Right hindlimb (tissue), 1 donor: ENCODE results near the gene TPM3.
"Not testable (repeated sequence)": the region's sequence is repeated elsewhere in the genome, so short reads cannot be mapped to it uniquely, and the experiment has no call there.

Experiments used
- DNase-seq: peaks from one replicate; pipeline ENCODE4 v3.0.0-alpha.2; 2018

The TPM3 gene

DNA sequence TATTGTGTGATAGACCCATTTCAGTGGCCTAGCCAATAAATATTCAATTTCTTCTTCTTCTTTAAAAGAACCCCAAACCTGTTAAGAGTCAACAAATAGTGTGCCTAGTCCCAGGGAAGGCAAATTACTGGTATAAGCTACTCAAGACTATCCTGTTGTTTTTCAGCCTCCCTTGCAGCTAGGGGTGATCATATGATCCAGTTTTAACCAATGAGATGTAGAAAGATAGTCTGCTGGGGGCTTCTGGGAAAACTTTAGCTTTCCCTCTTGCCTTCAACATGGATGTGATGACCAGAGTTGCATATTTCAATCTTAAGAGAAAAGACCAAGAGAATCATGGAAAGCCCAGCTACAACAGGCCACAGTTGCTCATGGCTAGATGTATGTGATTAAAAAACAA is 32.3 kb downstream of the TPM3 start:
- no peak for DNase-seq

DNA sequence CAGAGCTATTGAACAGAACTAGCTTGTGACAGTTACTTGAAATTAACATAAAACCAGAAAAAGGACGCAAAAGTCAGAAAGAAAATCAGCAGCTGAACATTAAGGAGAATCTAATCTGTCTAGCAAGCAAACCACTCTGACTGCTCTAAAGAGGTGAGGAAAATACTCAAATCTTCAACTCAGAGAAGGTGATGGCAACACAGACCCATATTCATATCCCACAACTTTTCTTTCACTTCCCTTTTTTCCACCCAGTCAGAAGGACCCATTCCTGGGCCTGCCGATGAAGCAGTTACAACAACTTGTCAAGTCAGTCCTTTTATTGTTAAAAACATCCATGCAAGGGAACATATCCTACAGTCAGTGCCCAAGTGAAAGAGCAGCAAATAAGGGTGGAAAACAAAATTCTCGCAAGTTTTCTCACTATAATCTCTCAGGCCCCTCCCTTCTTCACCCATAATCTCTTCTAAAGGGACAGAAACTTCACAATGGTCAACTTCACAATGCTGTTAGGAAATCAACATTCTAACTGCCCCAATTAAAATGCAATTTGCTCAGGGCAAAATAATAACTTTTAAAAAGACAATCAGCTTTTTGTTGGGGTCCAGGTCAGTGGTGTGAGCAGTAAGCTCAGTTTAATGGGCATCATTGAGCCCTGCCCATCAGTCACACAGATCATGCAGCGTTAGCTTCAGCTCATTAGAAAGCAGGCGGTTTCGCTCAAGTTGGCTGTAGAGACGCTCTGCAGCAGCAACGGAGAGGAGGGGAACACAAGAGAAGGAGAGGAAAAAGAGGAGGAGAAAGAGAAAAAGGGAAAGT is 33.4 kb downstream of the TPM3 start:
- no peak for DNase-seq

DNA sequence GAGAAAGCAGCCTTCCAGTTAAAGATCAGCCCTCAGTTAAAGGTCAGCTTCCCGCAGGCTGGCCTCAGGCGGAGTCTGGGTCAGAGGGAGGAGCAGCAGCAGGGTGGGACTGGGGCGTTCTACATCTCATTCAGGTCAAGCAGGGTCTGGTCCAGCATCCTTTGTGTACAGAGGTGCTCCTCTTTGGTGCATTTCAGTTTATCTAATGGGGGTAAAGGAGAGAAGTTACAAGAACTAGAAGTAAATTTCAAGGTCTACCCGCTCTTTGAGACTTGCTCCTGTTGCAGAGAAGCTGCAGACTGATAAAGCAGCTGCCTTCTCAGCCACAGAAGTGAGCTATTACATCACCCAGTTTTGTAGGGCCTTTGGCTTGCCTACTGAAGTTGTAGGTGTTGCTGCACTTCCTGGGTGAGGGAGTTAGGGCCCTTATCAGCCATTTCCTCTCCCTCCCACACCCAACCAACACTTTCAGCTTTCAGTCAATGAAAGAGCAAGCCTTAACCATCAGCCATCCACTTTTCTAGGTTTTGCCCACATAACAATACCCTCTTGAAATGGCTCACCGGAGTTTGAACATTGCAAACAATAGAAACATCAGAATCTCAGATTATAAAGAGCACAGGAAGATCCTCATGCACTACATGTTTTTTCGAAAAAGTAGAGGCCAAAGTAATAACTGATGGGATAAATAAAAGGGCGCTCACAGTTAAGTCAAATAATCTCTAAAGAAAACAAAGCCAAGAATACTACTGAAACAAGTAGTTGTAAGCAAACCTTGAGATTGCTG is 34.2 kb downstream of the TPM3 start:
- DNase-seq = no peak

DNA sequence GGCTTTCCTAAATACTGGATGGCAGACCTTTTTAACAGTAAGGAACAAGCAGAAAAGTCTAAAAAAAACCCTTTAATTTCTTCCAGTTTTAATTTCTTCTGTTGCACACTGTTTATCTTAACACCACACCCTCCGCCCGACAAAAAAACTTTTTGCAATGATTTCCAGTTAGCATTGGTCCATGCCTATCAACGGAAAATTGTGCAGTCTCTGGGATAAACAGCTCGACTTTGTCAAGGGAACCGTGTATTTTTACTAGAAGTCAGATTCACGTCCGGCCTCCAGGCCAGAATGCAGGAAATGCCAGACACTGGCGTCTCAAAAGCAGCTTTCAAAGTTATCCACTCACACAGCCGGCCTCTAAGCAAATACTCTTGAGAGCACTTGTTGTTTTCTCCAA is 36.6 kb downstream of the TPM3 start:
- DNase-seq = peak; percentile 40

DNA sequence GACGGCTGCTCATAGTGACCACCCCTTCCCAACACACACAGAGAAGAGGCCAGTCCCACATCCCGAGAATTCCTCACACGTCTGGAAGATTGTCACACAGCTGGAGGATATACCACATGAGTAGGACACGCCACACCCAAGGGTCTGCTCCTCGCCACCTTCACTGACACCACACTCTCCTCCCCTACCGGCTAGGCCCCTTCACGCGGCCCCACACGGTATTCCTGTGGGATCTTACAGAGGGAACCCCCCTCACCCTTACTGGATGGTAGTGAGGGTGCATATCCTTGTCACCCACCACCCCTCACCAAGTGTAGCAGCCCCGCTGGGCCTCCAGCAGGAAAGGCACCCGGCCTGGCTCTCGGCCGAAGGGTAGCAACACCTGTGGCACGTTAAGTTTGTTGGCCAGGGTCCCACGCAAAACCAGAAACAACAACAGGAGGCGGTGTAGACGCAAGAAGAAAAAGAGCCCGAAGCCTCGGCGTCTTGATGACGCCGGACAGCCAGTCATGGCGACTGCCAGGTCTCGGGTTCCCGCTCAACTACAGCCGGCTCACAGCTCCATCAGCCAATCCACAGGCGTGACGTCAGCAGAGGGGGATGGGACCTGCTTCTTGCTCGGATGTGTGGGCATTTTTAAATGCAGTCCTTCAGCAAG is 37.2 kb downstream of the TPM3 start, which contains the start of gene NUP210L:
NUP210L (minus strand) TSS at position 540 of the 658 bp plus-strand sequence.
- peak; percentile 54 for DNase-seq

DNA sequence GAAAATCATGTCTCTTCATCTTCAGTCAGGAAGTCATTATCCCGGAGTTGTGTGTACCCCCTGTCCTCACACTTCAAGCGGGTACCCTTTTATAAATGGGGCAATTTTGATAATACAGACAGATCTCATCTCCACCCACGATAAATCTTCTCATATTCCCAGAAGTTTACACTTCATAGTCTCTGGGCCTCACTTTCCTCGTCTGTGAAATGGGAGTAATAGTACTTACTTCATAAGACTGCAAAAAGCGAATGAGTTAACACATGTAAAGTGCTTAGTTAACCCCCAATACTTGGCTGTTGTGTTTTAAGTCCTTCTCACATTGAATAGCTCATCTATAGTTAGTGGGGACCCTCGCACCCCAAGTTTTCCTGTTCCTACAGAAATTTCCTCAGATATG is 37.8 kb downstream of the TPM3 start:
- no peak for DNase-seq

DNA sequence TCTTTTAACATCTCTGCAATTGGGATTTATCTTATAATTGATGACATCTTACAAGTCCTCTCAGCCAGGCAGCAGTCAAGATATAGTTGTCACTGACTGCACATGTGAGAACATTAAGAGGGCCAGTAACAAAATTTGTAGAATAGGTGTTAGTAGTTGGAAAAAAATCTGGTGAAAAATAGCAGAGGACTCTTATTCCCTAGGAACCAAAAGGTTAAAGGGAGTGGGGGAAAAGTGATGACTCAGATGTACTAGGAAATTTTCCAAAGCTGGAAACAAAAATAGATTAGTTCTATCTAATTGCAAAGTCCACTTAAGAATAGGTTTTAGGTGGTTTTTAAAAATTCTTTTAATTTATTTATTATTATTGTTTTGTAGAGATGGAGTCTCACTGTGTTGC is 40.6 kb downstream of the TPM3 start:
- DNase-seq = no peak

DNA sequence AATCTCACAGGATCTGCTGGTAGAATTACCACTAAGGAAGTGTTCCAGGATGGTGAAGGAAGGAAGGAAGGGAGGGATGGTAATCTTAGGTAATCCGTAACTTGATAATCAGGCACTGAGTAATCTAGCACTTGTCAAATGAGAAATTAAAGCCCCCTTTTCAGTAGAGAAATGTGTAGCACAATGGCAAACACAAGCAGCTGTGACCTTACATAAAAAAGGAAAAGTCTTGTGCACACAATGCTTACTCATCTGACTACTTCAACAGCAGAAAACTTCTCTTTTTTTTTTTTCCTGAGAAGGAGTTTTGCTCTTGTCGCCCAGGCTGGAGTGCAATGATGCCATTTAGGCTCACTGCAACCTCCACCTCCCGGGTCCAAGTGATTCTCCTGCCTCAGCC is 43.1 kb downstream of the TPM3 start:
- no peak for DNase-seq

DNA sequence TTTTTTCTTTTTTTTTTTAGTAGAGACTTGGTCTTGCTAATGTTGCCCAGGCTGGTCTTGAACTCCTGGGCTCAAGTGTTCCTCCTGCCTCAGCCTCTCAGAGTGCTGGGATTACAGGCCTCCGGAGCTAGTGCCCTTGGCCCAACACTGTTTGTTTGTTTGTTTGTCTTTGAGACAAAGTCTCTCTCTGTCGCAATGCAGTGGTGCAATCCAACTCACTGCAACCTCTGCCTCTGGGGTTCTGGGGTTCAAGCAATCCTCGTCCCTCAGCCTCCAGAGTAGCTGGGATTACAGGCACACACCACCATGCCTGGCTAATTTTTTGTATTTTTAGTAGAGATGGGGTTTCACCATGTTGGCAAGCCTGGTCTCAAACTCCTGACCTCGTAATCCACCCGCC is 44.4 kb downstream of the TPM3 start:
- not testable (repeated sequence) for DNase-seq

DNA sequence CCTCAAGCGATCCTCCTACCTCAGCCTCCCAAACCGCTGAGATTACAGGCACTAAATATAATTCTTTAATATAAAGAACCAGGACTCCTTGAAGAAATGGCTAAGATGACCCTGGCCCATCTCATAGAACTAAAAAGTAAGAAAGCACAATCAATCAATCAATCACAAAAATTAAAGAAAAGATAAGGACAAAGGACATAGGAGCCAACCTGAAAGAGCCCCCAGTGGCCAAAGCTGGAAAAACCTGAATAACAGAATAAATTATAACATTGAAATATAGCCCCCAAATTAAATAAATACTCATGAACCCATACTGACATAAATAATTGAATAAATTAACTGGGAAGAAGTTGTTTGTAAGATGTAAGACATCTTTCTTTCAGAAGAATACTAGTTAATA is 45.9 kb downstream of the TPM3 start:
- no peak for DNase-seq

DNA sequence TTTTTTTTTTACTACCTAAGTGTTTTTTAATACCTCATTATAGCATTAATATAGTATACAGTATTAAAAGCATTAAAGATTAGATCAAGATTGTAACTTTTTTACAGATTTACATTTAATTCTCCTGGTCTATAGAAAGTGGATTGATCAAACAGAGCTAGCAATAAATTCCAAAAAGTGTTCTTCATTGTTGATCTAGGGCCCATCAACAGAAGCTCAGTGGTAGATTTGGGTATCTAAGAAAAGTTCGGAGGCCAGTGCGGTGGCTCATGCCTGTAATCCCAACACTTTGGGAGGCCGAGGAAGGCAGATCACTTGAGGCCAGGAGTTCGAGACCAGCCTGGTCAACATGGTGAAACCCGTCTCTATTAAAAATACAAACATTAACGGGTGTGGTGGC is 49.5 kb downstream of the TPM3 start:
- no peak for DNase-seq

DNA sequence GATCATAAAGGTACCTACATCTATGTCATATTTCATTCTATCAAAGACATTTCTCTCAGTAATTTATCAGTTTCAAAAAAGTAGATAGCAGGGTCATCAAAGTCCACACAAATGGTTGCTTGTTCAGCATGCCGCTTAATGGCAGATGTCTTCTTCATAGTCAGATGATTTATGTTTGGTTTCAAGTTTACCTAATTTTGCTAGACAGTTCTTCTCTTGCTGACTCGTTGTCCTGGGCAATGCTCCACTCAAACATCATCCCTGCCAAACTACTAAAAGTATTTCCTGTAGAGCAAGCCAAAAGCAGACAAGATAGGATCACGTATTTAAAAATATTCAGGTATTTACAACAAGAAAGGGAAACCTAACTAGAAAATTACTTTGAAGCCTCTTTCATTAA is 50.7 kb downstream of the TPM3 start:
- DNase-seq = no peak

DNA sequence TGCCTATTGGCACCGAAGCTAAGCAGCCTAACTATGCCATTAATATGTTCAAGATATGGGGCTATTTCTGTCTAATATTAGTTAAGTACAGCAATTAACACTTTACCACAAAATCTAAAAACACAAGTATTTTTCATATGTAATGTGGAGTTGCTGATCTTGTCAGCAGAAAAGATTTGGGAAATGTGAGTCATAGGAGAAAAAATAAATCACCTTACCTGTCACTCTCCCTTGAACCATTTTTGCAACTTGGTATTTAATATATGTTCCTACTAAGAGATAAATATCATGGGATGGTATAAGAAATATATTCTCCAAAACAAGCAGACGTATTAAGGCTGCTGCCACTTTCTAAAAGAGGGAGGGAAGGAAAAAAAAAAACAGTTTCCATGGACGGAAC is 54.0 kb downstream of the TPM3 start:
- no peak for DNase-seq

DNA sequence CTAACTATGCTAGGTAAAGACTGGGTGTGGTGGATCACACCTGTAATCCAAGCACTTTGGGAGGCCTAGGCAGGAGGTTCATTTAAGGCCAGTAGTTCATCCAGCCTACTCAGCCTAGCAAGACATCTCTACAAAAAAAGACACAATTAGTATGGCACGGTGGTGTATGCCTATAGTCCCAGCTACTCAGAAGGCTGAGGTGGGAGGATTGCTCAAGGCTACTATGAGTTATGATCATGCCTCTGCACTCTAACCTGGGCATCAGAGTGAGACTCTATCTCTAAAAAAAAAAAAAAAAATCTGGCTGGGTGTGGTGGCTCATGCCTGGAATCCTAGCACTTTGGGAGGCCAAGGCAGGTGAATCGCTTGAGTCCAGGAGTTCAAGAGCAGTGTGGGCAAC is 58.6 kb downstream of the TPM3 start:
- no peak for DNase-seq

DNA sequence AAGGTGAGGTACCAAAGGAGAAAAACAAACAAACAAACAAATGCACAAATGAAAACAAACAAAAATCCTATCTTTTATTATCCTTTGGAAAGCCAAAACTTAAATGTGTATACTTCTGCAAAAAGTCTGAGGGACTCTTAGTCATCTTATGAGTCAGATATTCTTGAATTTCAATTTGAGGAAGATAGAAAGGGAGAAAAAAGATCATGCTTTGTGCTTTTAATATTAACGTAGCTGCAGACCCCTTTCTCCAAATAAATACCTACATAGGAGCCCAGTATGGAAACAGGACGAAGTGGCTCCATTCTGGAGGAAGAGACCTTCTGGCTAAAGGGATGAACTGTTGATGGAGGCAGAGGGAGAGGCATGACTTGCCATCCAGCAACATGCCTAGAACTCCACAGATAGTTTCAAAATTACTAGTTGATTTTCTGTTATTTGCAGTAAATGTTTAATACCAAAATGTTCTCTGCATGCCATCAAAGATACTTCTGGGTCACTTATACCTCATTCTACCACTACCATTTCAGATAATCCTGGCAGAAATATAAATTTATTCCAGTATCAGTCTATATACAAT is 62.4 kb downstream of the TPM3 start:
- no peak for DNase-seq

DNA sequence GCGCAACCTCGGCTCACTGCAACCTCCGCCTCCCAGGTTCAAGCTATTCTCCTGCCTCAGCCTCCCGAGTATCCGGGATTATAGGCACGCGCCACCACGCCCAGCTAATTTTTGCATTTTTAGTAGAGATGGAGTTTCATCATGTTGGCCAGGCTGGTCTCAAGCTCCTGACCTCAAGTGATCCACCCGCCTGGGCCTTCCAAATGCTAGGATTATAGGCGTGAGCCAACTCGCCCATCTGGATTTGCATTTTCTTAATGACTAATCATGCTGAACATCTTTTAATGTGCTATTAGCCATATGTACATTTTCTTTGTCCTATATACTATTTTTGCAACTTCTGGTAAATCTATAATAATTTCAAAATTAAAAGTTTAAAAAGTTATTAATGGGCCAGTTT is 68.7 kb downstream of the TPM3 start:
- DNase-seq = not testable (repeated sequence)

DNA sequence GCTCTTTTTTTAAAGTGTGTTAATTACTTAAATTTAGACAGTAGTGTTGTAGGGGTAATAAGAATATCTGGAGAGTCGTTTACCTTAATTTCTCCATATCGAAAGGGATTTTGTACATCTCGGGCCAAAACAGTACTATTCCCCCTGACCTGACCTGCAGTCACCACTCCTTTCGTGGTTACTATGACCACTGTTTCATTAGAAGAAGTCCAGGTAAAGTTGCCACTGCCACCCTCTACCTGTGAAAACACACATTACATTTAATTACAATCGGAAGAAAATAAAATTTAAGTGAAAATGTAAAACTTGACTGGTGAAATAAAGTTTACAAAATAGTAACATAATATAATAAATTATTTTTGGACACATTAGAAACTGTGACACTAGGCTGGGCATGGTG is 74.3 kb downstream of the TPM3 start:
- DNase-seq = no peak

DNA sequence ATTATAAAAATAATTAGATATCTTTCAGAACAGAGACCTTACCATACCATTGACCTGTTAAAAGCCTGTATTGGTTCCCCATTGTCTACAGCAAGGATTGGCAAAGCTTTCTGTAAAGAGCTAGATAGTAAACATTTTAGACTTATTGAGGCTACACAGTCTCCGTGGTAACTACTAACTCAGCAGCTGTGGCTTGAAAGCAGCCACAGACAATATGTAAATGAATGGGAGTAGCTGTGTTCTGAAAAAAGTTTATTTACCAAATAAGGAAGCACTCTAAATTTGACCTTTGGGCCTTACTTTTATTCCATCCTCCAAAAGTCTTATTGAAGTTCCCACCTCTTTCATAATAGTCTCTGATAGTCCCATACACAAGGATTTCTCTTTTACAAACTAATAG is 76.7 kb downstream of the TPM3 start:
- no peak for DNase-seq
